ENCODE results near the gene BRSK2. TPM values are rescaled to one million over a fixed set of nuclear protein-coding genes. Genes with fewer than 3 reads are reported as not detected.

The BRSK2 gene
- total and polyA plus RNA-seq, 2 experiments from 2014 or later, result 0.11 TPM; not detected in 1

GRCh38 chr11:1468473-1469066 is 78.8 kb downstream of the BRSK2 start:
- H3K4me3 ChIP-seq, result no peak overlapping the region
- no peaks in the 10 kb centered on the region for H3K36me3 ChIP-seq (ENCODE audit: low read depth)
- TF ChIP-seq EZH2 (IDR thresholded peaks at IDR 0.05; ENCODE audit: insufficient read depth, poor library complexity, severe bottlenecking), result no peak
- TF ChIP-seq EZH2phosphoT487 (IDR thresholded peaks at IDR 0.05; ENCODE audit: insufficient read depth, low read depth), result no peak
- H3K4me1 ChIP-seq (ENCODE audit: insufficient read depth), result no peaks in the 10 kb centered on the region
- no peak for DNase-seq
- H3K9ac ChIP-seq, result no peak overlapping the region
- no peaks in the 10 kb centered on the region for H4K20me1 ChIP-seq (ENCODE audit: insufficient read depth)
- 96% methylated on average over 15 to 16 of the region's 19 CpGs for WGBS, 2 experiments (ENCODE audit: low coverage in 1 of 2, low lambda C conversion rate in 2 of 2, missing lambda C conversion rate in 2 of 2)
- no peaks in the 10 kb centered on the region for H3K9me3 ChIP-seq (ENCODE audit: low read depth)
- in situ Hi-C loops (cut with MboI), result no loop called here
- no peak overlapping the region for H2AFZ ChIP-seq
- no peak overlapping the region for H3K4me2 ChIP-seq (ENCODE audit: unreplicated experiment)
- no peaks in the 10 kb centered on the region for H3F3A ChIP-seq (ENCODE audit: insufficient read depth)
- no peaks in the 10 kb centered on the region for H3K27me3 ChIP-seq (replicated peaks; ENCODE audit: insufficient read depth)
- H3K27ac ChIP-seq, result no peak overlapping the region
- H3K79me2 ChIP-seq (ENCODE audit: insufficient read depth), result no peaks in the 10 kb centered on the region
- no peaks in the 10 kb centered on the region for H3K9me2 ChIP-seq (ENCODE audit: insufficient read depth)

- Histone ChIP-seq H3F3A (ENCODE audit: insufficient read depth) (no peaks in the 10 kb centered on the region), H2AFZ (no peak overlapping the region), H3K4me1 (ENCODE audit: insufficient read depth) (no peaks in the 10 kb centered on the region), H3K27me3 (replicated peaks; ENCODE audit: insufficient read depth) (no peaks in the 10 kb centered on the region), H3K9ac (no peak overlapping the region), H3K27ac (no peak overlapping the region), H3K9me2 (ENCODE audit: insufficient read depth) (no peaks in the 10 kb centered on the region), H3K4me2 (ENCODE audit: unreplicated experiment) (no peak overlapping the region), H3K79me2 (ENCODE audit: insufficient read depth) (no peaks in the 10 kb centered on the region), H3K9me3 (ENCODE audit: low read depth) (no peaks in the 10 kb centered on the region), H4K20me1 (ENCODE audit: insufficient read depth) (no peaks in the 10 kb centered on the region), H3K36me3 (ENCODE audit: low read depth) (no peaks in the 10 kb centered on the region), H3K4me3 (no peak overlapping the region)
- no peak for DNase-seq
- no peak for TF ChIP-seq EZH2phosphoT487 (IDR thresholded peaks at IDR 0.05; ENCODE audit: insufficient read depth, low read depth)
- TF ChIP-seq EZH2 (IDR thresholded peaks at IDR 0.05; ENCODE audit: insufficient read depth, poor library complexity, severe bottlenecking), result no peak
- 82 to 89% methylated on average over 18 to 19 of the region's 19 CpGs for WGBS, 2 experiments (ENCODE audit: low coverage in 1 of 2, low lambda C conversion rate in 2 of 2, missing lambda C conversion rate in 2 of 2)
- in situ Hi-C loops (cut with MboI), result no loop called here
Observed at GRCh38 chr11:1469287-1469910, 79.7 kb downstream of the BRSK2 start.

DNA sequence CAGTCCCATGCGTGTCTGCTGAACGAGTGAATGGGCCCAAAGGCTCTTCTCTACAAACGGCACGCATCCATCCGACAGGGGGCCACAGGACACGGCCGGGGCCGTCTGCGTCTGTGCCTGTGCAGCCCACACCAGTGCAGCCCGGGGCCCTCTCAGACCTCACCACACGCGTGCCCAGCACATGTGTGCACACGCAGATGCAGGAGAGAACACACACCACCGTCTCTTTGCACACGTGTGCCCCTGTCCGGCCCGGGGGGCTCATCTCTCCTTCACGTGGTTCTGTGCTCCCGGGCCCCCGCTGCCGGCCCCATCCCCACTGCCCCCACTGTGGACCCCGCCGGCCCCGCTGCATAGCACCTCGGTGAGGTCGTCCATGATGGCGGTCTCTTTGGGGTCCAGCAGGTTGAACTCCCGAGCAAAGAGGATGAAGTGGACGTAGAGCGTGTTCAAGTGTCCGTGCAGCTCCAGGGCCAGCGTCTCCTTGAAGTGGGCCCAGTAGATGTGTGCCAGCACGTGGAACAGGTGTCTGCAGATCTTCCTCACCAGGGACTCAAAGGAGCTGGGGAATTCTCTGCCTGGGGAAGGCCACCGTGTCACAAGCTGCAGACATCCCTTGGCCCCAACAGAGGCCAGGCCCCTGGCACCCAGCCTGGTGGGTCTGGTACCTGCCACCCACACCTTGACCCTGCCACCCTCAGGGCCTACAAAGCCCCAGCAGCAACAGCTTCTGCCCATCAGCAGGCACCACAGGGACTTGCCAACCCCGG is 80.4 kb downstream of the BRSK2 start:
- H3K9ac ChIP-seq, result no peak overlapping the region
- in situ Hi-C loops (cut with MboI), result no loop called here

GRCh38 chr11:1470681-1471611 is 81.2 kb downstream of the BRSK2 start:
- in situ Hi-C loops (cut with MboI), result no loop called here
- Histone ChIP-seq H3K9me2 (ENCODE audit: insufficient read depth) (no peaks in the 10 kb centered on the region), H3K4me2 (ENCODE audit: unreplicated experiment) (no peak overlapping the region), H4K20me1 (ENCODE audit: insufficient read depth) (no peaks in the 10 kb centered on the region), H3K9me3 (ENCODE audit: low read depth) (no peaks in the 10 kb centered on the region), H3K36me3 (ENCODE audit: low read depth) (no peaks in the 10 kb centered on the region), H3K27ac (no peak overlapping the region), H3K4me1 (ENCODE audit: insufficient read depth) (no peaks in the 10 kb centered on the region), H3K9ac (no peak overlapping the region), H2AFZ (no peak overlapping the region), H3K79me2 (ENCODE audit: insufficient read depth) (no peaks in the 10 kb centered on the region), H3K27me3 (replicated peaks; ENCODE audit: insufficient read depth) (no peaks in the 10 kb centered on the region), H3K4me3 (no peak overlapping the region), H3F3A (ENCODE audit: insufficient read depth) (no peaks in the 10 kb centered on the region)
- 93% methylated on average over 39 to 40 of the region's 40 CpGs for WGBS, 2 experiments (ENCODE audit: low coverage in 1 of 2, low lambda C conversion rate in 2 of 2, missing lambda C conversion rate in 2 of 2)
- DNase-seq, result no peak
- TF ChIP-seq EZH2 (IDR thresholded peaks at IDR 0.05; ENCODE audit: insufficient read depth, poor library complexity, severe bottlenecking) (no peak), EZH2phosphoT487 (IDR thresholded peaks at IDR 0.05; ENCODE audit: insufficient read depth, low read depth) (no peak)

More for the DNA sequence above, 80.4 kb downstream of the BRSK2 start:
- 90 to 93% methylated on average over 28 to 35 of the region's 35 CpGs for WGBS, 2 experiments (ENCODE audit: low coverage in 1 of 2, low lambda C conversion rate in 2 of 2, missing lambda C conversion rate in 2 of 2)
- no peak overlapping the region for H3K4me2 ChIP-seq (ENCODE audit: unreplicated experiment)
- no peaks in the 10 kb centered on the region for H3K27me3 ChIP-seq (replicated peaks; ENCODE audit: insufficient read depth)
- H3K36me3 ChIP-seq (ENCODE audit: low read depth), result no peaks in the 10 kb centered on the region
- no peak overlapping the region for H3K27ac ChIP-seq
- H3K4me1 ChIP-seq (ENCODE audit: insufficient read depth), result no peaks in the 10 kb centered on the region
- H3K9me2 ChIP-seq (ENCODE audit: insufficient read depth), result no peaks in the 10 kb centered on the region
- no peak for DNase-seq
- H3K9me3 ChIP-seq (ENCODE audit: low read depth), result no peaks in the 10 kb centered on the region
- H4K20me1 ChIP-seq (ENCODE audit: insufficient read depth), result no peaks in the 10 kb centered on the region
- no peak overlapping the region for H3K4me3 ChIP-seq
- H3K79me2 ChIP-seq (ENCODE audit: insufficient read depth), result no peaks in the 10 kb centered on the region
- TF ChIP-seq EZH2phosphoT487 (IDR thresholded peaks at IDR 0.05; ENCODE audit: insufficient read depth, low read depth) (no peak), EZH2 (IDR thresholded peaks at IDR 0.05; ENCODE audit: insufficient read depth, poor library complexity, severe bottlenecking) (no peak)
- no peak overlapping the region for H2AFZ ChIP-seq
- no peaks in the 10 kb centered on the region for H3F3A ChIP-seq (ENCODE audit: insufficient read depth)

Data from GM23248 (cell line).